Esophagus muscularis mucosa (tissue), 4 donors: ENCODE measurements around the gene TBC1D8. TPM values are rescaled to one million over a fixed set of nuclear protein-coding genes. Genes with fewer than 3 reads are reported as not detected.
A peak's percentile ranks its signal among the peaks of the same experiment; 100 is the strongest.

Source experiments
- DNase-seq: peaks from one replicate; pipeline ENCODE4 v3.0.0-alpha.2; 2017; ENCODE audit errors: extremely low spot score
- H3K27ac ChIP-seq, 4 donors: fragments of 200-600 bp; sonication (generic); replicated peaks in 1 of 4; 1 replicate in 3 of 4; 2 replicates in 1 of 4; pipeline ENCODE4 v1.5.1; 2016 to 2019; ENCODE audit warnings: mild to moderate bottlenecking in 1 of 4
- H3K27me3 ChIP-seq, 4 donors: fragments of 200-600 bp; sonication (generic); one replicate each; pipeline versions ENCODE4 v1.5.1 to v1.6.0; 2016 to 2019
- H3K36me3 ChIP-seq, 4 donors: fragments of 200-600 bp; sonication (generic); one replicate each; pipeline ENCODE4 v1.5.1; 2016 to 2019
- H3K4me1 ChIP-seq, 4 donors: fragments of 200-600 bp; sonication (generic); one replicate each; pipeline ENCODE4 v1.5.1; 2016 to 2019
- H3K4me3 ChIP-seq, 4 donors: fragments of 200-600 bp; sonication (generic); 1 replicate in 2 of 4; 2 replicates in 2 of 4; pipeline ENCODE4 v1.5.1; 2016 to 2019; ENCODE audit warnings: mild to moderate bottlenecking in 4 of 4, moderate library complexity in 1 of 4
- H3K9me3 ChIP-seq, 4 donors: fragments of 200-600 bp; sonication (generic); 1 replicate in 3 of 4; 2 replicates in 1 of 4; pipeline ENCODE4 v1.5.1; 2016 to 2019
- CTCF ChIP-seq, 3 experiments: fragments of 200-600 bp in 2 of 3; fragments of 450-650 bp in 1 of 3; sonication (generic) in 2 of 3; IDR thresholded peaks; one replicate each; pipeline ENCODE4 v1.5.1; 2017 to 2019; ENCODE audit warnings: antibody characterized with exemption in 3 of 3, mild to moderate bottlenecking in 2 of 3, moderate library complexity in 1 of 3
- EP300 ChIP-seq: sonication (generic); formaldehyde crosslinking; IDR thresholded peaks from one replicate; pipeline ENCODE4 v1.6.1; 2017; ENCODE audit warnings: antibody characterized with exemption
- POLR2A ChIP-seq: fragments of 450-650 bp; IDR thresholded peaks from one replicate; pipeline ENCODE4 v1.6.1; 2017; ENCODE audit warnings: antibody characterized with exemption, moderate library complexity, mild to moderate bottlenecking, low read depth
- POLR2AphosphoS5 ChIP-seq, 2 donors: sonication (generic); formaldehyde crosslinking; IDR thresholded peaks; one replicate each; pipeline ENCODE4 v1.6.1; 2017; ENCODE audit warnings: antibody characterized with exemption in 2 of 2
- WGBS: methylation state at CpG from one replicate; pipeline ENCODE4 v1.1.5; 2018; 5-methylcytosine and 5-hydroxymethylcytosine counted together
- intact Hi-C: fragments of 100-400 bp; cut with DNase I; formaldehyde crosslinking; loops from one replicate; pipeline ENCODE4 v1.15.1; 2023
- total RNA-seq, 4 donors: library from RNA; depleted of rRNA; stranded (reverse); fragments of >200 nt; gene quantifications; one replicate each; pipeline versions ENCODE4 v1.1.0 to v1.2.1, GENCODE V29; 2016

TBC1D8 gene
- 10 to 100 TPM; 16.7 to 23.4 (median 20.4) TPM for total RNA-seq

GRCh38 chr2:101151146-101151858, at the start of gene TBC1D8:
Gene TBC1D8 (minus strand): TSS chr2:101151382. CDS start chr2:101151253, 129 bp downstream.
- 0% methylated on average over 12 of the region's 81 CpGs for WGBS
- peak within 1 kb of the TSS; percentile 82 to 86 (median 84) for H3K27ac ChIP-seq
- DNase-seq, result no peak
- no peaks in the 10 kb centered on the region for H3K9me3 ChIP-seq
- intact Hi-C loops, result loop anchor here (5.0 kb wide), 1 partner anchor 39 kb away; no protein-coding TSS in a partner anchor
- H3K36me3 ChIP-seq, result no peaks in the 10 kb centered on the region
- H3K4me1 ChIP-seq, result peaks cover 34 to 47% (median 41%) of the 10 kb centered on the region in 4 donors
- TF ChIP-seq POLR2A (peak; percentile 67), EP300 (no peak), CTCF (IDR thresholded peaks at IDR 0.05) (peak in 1 of 3 experiments; percentile 8), POLR2AphosphoS5 (IDR thresholded peaks at IDR 0.05) (peak; percentile 66 to 79)
- H3K4me3 ChIP-seq, result peak within 1 kb of the TSS; percentile 80 to 86 (median 80)
- H3K27me3 ChIP-seq, result no peaks in the 10 kb centered on the region

- intact Hi-C loops, result loop anchor here (5.0 kb wide), 1 partner anchor 188 kb away; no protein-coding TSS in a partner anchor
- Histone ChIP-seq H3K36me3 (no peaks in the 10 kb centered on the region), H3K4me1 (peaks cover 0 to 8% (median 3%) of the 10 kb centered on the region in 4 donors), H3K27ac (no peak overlapping the region), H3K4me3 (no peak overlapping the region), H3K9me3 (no peaks in the 10 kb centered on the region), H3K27me3 (no peaks in the 10 kb centered on the region)
- no peak for TF ChIP-seq POLR2A
- no peak for TF ChIP-seq EP300
- TF ChIP-seq CTCF (IDR thresholded peaks at IDR 0.05), result no peak
- TF ChIP-seq POLR2AphosphoS5 (IDR thresholded peaks at IDR 0.05), result no peak
- 54% methylated on average over 2 of the region's 2 CpGs for WGBS
- no peak for DNase-seq
Measured at GRCh38 chr2:101200676-101201075, 49.5 kb upstream of the TBC1D8 start.

GRCh38 chr2:101199251-101199791, 48.1 kb upstream of the TBC1D8 start:
- TF ChIP-seq CTCF (IDR thresholded peaks at IDR 0.05) (no peak), POLR2A (no peak)
- Histone ChIP-seq H3K4me3 (no peak overlapping the region), H3K4me1 (peaks cover 0 to 3% (median 0%) of the 10 kb centered on the region in 4 donors), H3K27me3 (no peaks in the 10 kb centered on the region), H3K9me3 (no peaks in the 10 kb centered on the region), H3K27ac (no peak overlapping the region), H3K36me3 (no peaks in the 10 kb centered on the region)
- intact Hi-C loops, result no loop called here
- 40% methylated on average over 7 of the region's 7 CpGs for WGBS
- no peak for DNase-seq

GRCh38 chr2:101197814-101198213, 46.6 kb upstream of the TBC1D8 start:
- intact Hi-C loops, result no loop called here
- Histone ChIP-seq H3K27me3 (no peaks in the 10 kb centered on the region), H3K9me3 (no peaks in the 10 kb centered on the region), H3K4me1 (peaks cover 0 to 3% (median 0%) of the 10 kb centered on the region in 4 donors), H3K36me3 (no peaks in the 10 kb centered on the region), H3K27ac (no peak overlapping the region), H3K4me3 (no peak overlapping the region)
- 94% methylated on average over 12 of the region's 12 CpGs for WGBS
- no peak for DNase-seq
- TF ChIP-seq POLR2AphosphoS5 (IDR thresholded peaks at IDR 0.05), result no peak
- no peak for TF ChIP-seq CTCF (IDR thresholded peaks at IDR 0.05)
- TF ChIP-seq POLR2A, result no peak
- no peak for TF ChIP-seq EP300
